ENCODE results near the gene NUB1. TPM values are rescaled to one million over a fixed set of nuclear protein-coding genes. Genes with fewer than 3 reads are reported as not detected.

The NUB1 gene
- total and polyA plus RNA-seq, 11 donors, result 22.6 to 56.3 (median 39.4) TPM

DNA sequence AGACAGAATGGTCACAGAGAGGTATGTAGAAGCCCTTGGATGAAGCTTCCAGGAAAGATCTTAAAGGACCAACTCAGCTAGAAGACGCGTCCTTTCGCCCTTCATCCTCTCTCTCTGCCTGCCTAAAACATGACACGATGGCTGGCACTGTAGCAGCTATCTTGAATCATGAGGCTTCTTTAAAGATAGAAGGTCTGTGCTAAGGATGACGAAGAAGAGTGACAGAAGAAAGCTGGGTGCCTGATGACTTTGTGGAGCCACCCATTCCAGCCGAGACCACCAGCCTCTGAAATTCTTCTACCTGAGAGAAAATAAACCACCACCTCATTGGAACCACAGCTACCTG, 42.7 kb downstream of the NUB1 start:
- intact Hi-C loops (cut with DNase I), result loop anchor here in 3 of 10 donors (5.0 to 10.0 kb wide), 2 partner anchors 33 to 50 kb away; no protein-coding TSS in a partner anchor

DNA sequence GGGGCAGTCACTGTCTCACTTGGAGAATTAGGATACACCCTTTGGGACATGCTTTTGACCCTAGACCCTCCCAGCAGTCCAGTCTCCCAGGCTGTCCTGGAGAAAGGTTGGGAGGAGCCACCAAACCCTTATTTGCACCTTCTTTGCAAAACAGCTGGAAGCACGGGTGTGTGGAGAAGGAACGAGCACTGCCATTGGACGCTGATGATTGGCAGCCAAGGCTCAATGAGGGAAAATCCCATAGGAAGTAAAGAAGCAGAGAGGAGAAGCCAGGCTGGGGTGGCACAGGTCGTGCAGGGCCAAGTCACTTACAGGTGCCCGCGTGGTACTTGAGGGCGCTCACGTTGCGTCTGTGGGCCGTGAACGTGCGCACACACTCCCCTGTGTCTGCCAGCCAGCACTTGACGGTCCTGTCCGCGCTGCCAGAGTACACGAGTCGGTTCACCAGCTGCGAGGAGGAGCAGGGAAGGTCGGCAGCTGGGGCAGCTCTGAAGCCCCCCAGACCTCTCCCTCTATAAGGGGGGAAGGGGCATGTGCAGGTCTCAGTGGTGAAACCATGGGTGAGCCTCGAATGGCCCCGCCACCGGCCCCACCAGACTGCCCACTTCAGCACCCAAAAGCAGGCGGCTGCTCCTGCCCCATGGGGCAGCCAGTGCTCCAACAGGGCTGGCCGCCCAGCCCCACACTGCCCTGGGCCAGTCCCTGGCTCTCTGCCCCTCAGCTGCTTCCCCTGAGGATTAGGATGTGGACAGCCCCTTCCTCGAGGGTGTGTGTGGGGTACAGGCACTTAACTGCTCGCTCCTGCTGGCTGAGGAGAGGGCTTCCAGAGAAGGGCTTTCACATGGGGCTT, 43.4 kb downstream of the NUB1 start:
- peaks cover 0 to 21% (median 13%) of the 10 kb centered on the region in 12 donors for H3K4me1 ChIP-seq
- H3K27me3 ChIP-seq, result peaks cover 6 to 46% (median 19%) of the 10 kb centered on the region in 9 donors
- H3K4me3 ChIP-seq, result no peak overlapping the region
- DNase-seq (peak in 1 of 5 donors; percentile 54), ATAC-seq (no peak)
- no peaks in the 10 kb centered on the region for H3K36me3 ChIP-seq
- 83 to 89% (median 85%) methylated on average over 20 to 26 of the region's 26 CpGs for WGBS, 4 donors
- H3K9me3 ChIP-seq, result no peaks in the 10 kb centered on the region
- no peak for TF ChIP-seq POLR2A (IDR thresholded peaks at IDR 0.05)
- TF ChIP-seq, protein P1, sequence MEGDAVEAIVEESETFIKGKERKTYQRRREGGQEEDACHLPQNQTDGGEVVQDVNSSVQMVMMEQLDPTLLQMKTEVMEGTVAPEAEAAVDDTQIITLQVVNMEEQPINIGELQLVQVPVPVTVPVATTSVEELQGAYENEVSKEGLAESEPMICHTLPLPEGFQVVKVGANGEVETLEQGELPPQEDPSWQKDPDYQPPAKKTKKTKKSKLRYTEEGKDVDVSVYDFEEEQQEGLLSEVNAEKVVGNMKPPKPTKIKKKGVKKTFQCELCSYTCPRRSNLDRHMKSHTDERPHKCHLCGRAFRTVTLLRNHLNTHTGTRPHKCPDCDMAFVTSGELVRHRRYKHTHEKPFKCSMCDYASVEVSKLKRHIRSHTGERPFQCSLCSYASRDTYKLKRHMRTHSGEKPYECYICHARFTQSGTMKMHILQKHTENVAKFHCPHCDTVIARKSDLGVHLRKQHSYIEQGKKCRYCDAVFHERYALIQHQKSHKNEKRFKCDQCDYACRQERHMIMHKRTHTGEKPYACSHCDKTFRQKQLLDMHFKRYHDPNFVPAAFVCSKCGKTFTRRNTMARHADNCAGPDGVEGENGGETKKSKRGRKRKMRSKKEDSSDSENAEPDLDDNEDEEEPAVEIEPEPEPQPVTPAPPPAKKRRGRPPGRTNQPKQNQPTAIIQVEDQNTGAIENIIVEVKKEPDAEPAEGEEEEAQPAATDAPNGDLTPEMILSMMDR (IDR thresholded peaks at IDR 0.05), result no peak
- intact Hi-C loops (cut with DNase I), result loop anchor here in 3 of 10 donors (5.0 to 10.0 kb wide), 2 partner anchors 32 to 50 kb away; no protein-coding TSS in a partner anchor
- no peak overlapping the region for H3K27ac ChIP-seq

More for the DNA sequence above, 42.7 kb downstream of the NUB1 start:
- DNase-seq (peak in 1 of 5 donors; percentile 28), ATAC-seq (no peak)
- 80 to 92% (median 85%) methylated on average over 6 of the region's 6 CpGs for WGBS, 4 donors
- no peaks in the 10 kb centered on the region for H3K9me3 ChIP-seq
- no peak overlapping the region for H3K27ac ChIP-seq
- H3K4me3 ChIP-seq, result no peak overlapping the region
- H3K27me3 ChIP-seq, result peaks cover 6 to 43% (median 19%) of the 10 kb centered on the region in 9 donors
- TF ChIP-seq, protein P1 (IDR thresholded peaks at IDR 0.05), result no peak
- TF ChIP-seq POLR2A (IDR thresholded peaks at IDR 0.05), result no peak
- no peaks in the 10 kb centered on the region for H3K36me3 ChIP-seq
- peaks cover 0 to 21% (median 13%) of the 10 kb centered on the region in 12 donors for H3K4me1 ChIP-seq

DNA sequence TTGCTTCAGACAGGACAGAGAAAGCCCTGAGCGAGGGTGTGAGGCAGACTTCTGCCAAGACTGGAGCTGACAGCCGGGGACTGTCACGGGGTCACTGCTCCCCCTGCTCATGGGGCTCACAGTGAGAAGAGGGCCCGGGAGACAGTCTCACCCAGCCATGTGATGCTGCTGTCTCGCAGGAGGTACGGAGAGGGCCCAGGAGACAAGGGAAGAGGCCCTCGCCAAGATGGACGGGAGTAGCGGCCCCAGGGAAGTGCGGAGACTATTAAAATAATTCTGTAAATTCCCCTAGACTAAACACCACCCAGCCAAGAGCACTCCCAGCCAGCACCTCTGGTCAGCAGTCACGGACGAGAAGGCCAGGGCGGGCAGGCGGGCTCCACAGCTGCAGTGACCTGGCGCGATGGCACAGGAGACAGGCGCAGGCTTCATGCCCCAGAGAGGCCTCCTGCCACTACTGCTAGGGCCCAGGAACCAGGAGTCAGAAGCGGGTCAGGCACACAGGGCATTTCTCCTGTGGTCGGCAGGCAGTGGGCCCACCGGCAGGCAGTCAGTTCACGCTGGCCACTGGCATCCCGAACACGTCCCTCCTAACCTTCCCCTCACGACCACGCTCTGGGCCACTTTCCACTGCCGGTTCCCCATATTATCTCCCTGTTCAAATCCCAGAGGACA, 44.2 kb downstream of the NUB1 start:
- Histone ChIP-seq H3K9me3 (no peaks in the 10 kb centered on the region), H3K36me3 (no peaks in the 10 kb centered on the region), H3K4me3 (no peak overlapping the region), H3K4me1 (peaks cover 0 to 19% (median 13%) of the 10 kb centered on the region in 12 donors), H3K27ac (no peak overlapping the region), H3K27me3 (peaks cover 6 to 46% (median 19%) of the 10 kb centered on the region in 9 donors)
- ATAC-seq (no peak), DNase-seq (peak in 1 of 5 donors; percentile 34)
- no peak for TF ChIP-seq POLR2A (IDR thresholded peaks at IDR 0.05)
- TF ChIP-seq, protein P1 (IDR thresholded peaks at IDR 0.05), result no peak
- intact Hi-C loops (cut with DNase I), result loop anchor here in 2 of 10 donors (10.0 kb wide), 1 partner anchor 49 kb away; no protein-coding TSS in a partner anchor
- 73 to 87% (median 83%) methylated on average over 24 to 26 of the region's 26 CpGs for whole genome bisulfite sequencing, 4 donors

Data from heart left ventricle (tissue), 16 donors.